ENCODE data around the gene TUBB.
A peak's percentile ranks its signal among the peaks of the same experiment; 100 is the strongest.
"Not testable (repeated sequence)": the region's sequence is repeated elsewhere in the genome, so short reads cannot be mapped to it uniquely, and the experiment has no call there.

The TUBB gene

DNA sequence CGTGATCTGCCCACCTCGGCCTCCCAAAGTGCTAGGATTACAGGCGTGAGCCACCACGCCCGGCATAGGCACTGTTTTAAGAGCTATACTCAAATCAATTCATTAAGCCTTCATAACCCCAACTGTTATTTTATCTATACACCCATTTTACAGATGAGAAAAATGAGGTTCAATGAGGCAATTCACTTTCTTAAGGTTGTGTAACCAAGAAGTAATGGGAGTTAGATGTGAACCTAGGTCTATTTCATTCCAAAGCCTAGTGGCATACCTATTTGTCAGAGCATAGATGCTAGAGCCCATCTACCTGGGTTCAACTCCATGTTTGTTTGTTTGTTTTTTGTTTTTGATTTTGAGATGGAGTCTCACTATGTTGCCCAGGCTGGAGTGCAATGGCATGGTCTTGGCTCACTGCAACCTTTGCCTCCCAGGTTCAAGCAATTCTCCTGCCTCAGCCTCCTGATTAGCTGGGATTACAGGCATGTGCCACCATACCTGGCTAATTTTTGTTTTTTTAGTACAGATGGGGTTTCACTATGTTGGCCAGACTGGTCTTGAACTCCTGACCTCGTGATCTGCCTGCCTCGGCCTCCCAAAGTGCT, 36.4 kb downstream of the TUBB start:
- not testable (repeated sequence) for DNase-seq (ENCODE audit: extremely low read depth in 1 of 2, low read depth in 1 of 2)

DNA sequence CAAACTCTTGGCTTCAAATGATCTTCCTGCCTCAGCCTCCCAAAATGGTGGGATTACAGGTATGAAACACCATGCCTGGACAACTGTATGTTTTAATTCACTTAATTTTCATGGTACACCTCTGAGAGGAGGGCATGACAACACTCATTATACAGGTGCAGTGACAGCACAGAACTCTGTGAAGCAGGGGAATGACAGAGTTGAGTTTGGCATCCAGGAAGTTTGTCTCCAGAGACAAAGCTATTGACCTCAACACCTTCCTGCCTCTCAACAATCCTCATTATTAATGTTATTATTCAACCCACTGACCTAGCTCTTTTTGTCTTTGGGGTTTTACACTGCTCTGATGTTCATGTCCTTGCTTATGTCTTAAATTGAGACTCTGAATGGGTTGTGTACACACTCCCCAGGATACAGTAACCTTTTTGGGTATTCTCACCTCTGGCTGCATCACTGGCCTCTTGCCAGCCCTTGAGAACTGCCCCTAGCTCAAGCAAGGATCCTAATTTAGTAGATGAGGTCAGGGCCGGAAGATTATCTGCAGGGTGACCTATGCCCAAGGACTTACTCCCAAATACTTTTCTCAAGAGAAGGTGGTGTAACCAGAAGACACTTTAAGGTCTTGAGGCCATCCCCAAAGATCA, 37.2 kb downstream of the TUBB start:
- DNase-seq (ENCODE audit: extremely low read depth in 1 of 2, low read depth in 1 of 2): no peak

DNA sequence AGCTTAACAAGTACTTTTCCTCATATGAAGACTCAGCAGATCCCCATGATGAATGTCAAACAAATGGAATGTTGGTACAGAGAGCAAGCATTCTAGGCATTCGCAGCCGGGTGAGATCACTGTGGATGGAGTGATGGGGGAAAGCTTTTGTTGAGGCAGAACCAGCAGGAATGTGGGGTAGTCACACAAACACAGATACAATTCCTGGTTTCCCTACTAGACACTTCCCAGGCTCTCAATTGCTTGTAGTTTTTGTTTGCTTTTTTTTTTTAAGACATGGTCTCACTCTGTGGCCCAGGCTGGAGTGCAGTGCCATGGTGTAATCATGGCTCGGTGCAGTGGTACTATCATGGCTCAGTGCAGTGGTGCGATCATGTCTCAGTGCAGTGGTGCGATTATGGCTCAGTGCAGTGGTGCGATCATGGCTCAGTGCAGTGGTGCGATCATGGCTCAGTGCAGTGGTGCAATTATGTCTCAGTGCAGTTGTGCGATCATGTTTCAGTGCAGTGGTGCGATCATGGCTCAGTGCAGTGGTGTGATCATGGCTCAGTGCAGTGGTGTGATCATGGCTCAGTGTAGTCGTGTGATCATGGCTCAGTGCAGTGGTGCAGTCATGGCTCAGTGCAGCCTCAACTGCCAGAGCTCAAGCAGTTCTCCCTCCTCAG, 39.6 kb downstream of the TUBB start:
- no peak for DNase-seq (ENCODE audit: extremely low read depth in 1 of 2, low read depth in 1 of 2)

DNA sequence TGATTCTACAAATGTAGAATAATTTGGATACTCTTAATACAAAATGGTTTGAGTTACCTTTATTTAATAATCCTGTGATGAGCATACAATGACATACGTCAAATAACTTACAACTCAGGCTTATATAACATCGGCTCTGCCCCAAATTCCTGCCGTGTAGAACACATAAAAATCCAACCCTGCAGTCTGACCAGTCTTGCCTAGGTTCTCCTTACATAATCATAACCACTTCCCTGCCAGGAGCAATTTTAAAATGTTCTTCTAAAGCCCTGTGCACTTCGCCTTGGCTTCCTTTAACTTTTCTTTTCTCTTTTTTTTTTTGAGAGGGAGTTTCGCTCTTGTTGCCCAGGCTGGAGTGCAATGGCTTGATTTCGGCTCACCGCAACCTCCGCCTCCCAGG, 40.4 kb downstream of the TUBB start:
- DNase-seq (ENCODE audit: extremely low read depth in 1 of 2, low read depth in 1 of 2): no peak

DNA sequence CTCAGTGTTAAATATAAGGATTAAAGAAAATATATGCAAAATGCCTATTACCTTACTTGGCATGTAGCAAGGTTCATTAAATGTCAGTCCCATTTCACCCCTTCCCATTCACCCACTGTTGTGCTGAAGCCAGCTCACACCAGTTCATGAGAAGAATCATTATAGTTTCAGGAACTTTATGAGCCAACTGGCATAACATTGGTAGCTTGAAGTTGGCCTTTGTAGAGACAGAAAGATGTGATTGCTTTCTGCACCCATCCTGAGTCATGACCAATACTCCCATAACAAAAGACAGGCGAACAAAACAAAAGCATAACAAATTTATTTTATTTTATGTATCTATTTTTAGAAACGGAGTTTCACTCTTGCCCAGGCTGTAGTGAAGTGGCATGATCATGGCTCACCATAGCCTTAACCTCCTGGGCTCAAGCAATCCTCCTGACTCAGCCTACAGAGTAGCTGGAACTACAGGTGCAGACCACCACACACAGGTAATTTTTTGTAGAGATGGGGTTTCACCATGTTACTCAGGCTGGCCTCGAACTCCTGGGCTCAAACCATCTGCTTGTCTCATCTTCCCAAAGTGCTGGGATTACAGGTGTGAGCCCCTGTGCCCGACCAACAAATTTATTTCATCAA, 41.8 kb downstream of the TUBB start:
- no peak for DNase-seq (ENCODE audit: extremely low read depth in 1 of 2, low read depth in 1 of 2)

DNA sequence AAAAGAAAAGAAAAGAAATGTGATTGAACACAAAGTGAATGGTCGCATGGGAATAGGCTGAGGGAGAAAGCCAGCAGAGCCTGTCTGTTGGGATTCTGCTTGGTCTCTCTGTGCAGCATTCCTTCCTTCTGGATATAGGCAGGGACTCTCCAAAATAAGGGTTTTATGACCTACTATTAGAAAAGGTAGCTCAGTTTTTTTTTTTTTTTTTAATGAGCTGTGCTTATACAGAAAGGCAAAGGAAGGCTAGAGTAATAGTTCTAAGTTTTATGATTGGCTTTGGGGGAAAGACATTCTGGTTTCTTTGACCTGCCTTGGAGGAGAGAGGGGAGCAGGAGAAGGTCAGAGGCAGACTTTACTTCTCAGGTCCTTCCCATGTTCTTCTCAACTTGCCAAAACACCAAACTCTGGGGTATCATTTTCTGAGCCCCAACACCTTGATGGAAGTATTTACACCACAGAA, 43.0 kb downstream of the TUBB start:
- no peak for DNase-seq (ENCODE audit: extremely low read depth in 1 of 2, low read depth in 1 of 2)

DNA sequence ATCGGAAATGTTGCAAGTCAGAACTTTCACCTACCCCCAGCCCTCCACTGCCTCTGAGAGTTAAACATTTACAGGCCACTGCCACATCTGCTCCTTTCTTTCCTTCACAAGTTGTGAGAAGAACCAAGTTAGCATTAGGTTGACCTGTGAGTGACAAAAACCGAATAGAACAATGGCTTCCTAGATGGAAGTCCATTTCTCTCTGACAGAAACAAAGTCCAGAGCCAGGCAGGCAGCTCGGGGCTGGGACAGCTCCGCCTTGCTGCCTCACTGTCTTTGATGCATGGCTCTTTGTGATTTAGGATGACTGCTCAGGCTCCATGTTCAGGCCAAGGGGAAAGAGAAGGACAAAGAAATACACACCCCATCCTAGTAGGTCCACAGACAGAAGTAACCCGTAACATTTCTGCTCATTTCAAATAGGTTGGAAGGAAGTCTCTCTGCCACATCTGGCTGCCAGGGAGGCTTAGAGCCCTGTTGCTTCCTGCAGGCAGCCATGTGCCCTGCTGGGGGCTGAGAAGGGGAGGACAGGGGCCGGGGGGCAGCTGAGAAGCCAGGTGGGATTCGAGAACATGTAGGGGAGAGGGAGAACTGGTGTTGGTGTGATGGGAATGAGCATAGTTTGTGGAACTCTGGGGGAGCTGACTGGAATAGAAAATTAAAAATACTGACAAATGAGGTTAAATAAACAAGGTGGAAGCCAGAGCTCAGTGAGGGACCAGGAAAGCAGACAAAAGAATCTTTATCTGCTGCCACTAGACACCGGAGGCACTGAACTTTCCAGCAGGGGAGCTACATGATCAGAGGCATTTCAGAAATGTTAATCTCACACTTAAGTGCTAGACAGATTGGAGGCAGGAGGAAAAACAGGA, 43.7 kb downstream of the TUBB start:
- DNase-seq (ENCODE audit: extremely low read depth in 1 of 2, low read depth in 1 of 2): no peak

DNA sequence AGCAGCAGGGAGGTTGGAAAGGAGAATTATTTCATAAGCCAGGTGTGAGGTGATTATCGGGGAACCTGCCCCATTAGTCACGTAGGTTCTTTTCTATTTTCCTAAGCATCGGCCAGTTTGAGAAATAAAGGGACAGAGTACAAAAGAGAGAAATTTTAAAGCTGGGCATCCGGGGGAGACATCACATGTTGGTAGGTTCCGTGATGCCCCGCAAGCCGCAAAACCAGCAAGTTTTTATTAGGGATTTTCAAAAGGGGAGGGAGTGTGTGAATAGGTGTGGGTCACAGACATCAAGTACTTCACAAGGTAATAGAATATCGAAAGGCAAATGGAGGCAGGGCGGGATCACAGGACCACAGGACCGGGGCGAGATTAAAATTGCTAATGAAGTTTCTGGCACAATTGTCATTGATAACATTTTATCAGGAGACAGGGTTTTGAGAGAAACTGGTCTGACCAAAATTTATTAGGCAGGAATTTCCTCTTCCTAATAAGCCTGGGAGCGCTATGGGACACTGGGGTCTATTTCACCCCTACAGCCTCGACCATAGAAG, 44.4 kb downstream of the TUBB start:
- DNase-seq (ENCODE audit: extremely low read depth in 1 of 2, low read depth in 1 of 2): not testable (repeated sequence)

DNA sequence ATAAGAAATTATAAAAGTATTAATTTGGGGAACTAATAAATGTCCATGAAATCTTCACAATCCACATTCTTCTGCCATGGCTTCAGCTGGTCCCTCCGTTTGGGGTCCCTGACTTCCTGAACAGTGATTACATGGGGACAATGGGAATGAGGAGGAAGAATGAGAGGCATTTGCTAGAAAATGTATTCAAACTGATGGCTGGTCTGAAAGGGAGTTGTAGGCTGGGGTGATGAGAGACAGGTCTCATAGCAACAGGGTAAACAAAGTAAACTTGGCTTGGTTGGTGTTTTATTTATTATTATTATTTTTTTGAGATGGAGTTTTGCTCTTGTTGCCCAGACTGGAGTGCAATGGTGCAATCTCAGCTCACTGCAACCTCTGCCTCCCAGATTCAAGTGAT, 45.3 kb downstream of the TUBB start:
- not testable (repeated sequence) for DNase-seq (ENCODE audit: extremely low read depth in 1 of 2, low read depth in 1 of 2)

DNA sequence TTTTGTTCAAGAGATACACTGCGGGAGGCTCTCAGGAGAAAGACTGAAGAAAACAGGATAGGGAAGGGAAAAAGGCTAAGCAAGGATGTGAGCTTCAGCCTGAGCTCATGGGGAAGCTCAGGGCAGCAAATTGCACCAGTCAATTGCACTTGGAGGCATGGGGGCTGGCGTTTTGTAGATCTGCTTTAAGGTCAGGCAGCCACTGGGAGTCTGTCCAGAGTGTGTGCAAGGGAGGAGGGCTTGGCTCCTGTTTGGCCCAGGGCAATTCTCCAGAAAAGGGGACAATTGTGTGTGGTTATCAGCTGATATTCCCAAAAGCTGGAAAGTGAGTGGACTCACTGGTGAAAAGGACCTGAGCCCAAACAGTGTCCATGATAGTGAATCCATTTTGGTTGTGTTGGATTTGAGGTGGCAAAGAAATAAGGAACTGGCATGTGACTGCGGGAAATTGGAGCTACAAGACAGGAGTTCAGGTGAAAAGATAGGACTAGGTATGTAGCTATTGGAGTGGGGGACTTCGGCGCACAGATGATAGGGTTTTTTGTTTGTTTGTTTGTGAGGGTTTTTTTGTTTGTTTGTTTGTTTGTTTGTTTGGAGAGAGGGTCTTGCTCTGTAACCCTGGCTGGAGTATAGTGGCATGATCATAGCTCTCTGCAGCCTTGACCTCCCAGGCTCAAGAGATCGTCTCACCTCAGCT, 46.5 kb downstream of the TUBB start:
- no peak for DNase-seq (ENCODE audit: extremely low read depth in 1 of 2, low read depth in 1 of 2)

DNA sequence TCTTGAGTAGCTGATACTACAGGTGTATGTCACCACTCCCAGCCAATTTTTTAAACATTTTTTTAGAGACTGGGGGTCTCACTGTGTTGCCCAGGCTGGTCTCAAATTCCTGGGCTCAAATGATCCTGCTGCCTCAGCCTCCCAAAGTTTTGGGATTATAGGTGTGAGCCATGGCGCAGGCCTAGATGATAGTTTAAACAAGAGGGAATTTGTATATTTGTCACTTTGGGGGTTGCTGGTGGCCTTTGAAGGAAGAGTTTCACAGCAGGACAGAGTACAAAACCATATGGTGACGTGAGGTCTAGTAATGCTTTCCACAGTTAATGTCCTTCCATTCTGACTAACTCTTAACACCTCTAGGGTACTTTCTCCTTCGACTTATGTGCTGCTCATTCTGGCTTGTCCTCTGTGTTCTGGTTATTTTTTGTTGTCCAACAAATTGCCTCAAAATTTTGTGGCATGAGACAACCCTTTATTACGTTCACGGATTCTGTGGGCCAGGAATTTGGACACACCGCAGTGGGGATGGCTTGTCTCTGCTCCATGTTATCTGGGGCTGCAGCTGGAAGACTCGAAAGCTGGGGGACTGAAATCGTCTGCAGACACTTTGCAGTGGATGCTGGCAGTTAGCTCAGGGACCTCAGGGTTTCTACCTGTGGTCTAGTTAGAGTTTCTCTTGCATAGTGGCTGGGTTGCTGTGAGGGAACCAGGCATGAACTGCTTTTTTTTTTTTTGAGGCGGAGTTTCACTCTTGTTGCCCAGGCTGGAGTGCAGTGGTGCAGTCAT, 47.2 kb downstream of the TUBB start:
- DNase-seq (ENCODE audit: extremely low read depth in 1 of 2, low read depth in 1 of 2): no peak

DNA sequence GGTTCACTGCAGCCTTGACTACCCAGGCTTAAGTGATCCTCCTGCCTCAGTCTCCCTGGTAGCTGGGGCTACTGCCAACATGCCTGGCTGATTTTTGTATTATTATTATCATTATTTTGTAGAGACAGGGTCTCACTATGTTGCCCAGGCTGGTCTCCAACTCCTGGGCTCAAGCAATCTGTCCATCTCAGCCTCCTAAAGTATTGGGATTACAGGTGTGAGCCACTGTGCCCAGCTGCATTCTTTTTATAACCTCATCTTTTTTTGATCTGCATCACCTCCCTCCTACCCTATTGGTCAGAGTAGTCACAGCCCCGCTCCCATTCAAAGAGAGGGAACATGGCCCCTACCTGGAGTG, 47.8 kb downstream of the TUBB start:
- DNase-seq (ENCODE audit: extremely low read depth in 1 of 2, low read depth in 1 of 2): no peak

DNA sequence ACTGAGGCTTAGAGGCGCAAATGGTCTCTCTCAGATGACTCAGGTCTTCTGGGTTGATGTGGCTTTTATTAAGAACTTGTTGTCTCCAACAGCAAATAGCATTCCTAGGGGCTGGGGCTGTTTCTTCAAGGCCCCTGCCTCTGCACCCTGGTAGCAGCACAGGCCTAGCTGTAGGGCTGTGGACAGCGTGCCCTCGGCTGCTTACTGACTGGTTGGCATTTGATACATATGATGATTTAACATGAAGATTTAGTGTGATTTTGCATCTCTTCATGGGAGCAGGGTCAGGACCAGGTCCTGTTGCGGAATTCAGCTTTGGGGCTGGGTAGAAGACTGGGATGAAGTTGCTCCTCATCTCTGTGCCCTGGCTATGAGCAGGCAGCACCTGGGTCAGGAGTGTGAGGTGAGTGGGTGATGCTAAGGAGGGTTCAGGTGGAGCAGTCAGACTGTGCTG, 48.5 kb downstream of the TUBB start:
- DNase-seq (ENCODE audit: extremely low read depth in 1 of 2, low read depth in 1 of 2): no peak

DNA sequence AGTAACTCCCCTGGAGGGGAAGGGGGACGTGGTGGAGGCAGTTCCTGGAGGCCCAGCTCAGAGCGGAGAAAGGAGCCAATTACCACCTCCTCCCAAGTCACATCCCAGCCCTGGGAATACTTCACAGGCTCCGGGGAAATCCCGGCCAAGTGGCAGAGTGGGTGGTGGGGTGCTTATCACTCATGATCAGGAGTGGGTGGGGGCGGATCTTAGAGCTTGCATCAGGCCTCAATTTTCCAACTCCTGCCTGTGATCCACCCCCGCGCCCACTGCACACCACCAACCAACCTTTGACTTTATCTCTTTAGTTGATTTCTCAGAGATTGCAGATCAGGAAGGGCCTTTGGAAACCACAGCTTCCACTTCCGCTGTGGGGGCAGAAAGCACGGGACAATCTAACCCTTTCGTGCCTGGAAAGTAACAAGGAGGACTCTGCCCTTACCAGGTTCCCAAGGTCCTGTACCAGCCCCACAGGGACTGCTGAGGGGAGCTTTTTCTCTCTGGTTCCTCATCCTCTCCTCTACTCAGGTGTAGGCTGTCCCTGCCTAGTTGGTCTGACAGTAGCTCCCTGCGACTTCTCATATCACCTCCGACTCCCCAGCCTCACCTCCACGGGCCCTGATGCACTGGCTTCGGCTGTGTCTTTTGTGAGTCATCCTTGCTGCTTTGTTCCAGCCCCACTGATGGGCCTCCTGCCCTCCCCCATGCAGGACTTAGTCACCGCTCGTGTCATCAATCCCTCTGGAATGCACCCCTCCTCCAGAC, 49.1 kb downstream of the TUBB start:
- peak; percentile 71 to 89 for DNase-seq (ENCODE audit: extremely low read depth in 1 of 2, low read depth in 1 of 2)

DNA sequence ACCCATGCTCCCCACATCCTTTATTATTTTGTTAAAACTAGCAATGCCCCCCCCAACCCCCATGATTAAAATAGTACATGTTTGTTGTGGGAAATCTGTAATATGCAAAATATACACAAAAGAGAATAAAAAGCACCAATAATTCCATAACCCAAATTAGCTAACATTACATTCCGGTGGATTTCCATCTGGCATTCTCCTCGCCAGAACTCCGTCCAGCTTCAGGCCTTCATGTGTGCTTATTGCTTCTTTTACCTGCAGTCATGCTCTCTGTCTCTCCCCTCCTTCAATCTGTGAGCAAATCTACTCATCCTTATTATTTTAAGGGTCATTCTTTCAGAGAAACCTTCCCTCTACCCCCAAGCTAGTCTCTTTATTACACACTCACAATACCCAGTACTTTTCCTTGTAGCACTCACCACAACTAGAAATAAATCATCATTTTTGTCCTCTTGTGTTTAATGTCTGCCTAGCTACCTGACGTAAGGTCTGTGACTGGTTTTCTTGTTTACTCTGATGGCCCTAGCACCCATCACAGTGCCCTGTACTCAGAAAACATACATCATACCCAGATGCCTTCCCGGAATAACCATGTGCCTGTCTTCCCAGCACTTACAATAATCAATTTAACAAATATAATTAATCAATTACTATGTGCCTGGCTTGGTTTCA, 49.8 kb downstream of the TUBB start:
- DNase-seq (ENCODE audit: extremely low read depth in 1 of 2, low read depth in 1 of 2): peak in 1 of 2 donors; percentile 40

DNA sequence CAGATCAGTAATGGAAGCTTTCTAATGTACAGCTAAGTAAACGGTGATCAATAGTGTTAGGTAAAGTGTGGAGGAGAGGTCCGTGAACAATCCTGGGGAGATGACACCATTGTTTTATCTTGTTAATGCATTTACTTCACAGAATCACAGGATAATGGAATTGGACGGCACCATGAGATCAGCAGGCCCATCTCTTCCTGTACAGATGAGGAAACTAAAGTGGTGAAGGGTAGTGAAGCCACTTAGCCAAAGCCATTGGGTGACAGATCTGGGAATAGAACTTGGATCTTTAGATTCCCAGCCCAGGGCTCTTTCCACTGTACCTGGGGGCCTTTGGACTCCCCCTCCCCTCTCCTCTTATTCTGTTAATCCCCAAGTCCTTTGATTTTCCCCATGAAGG, 50.4 kb downstream of the TUBB start:
- no peak for DNase-seq (ENCODE audit: extremely low read depth in 1 of 2, low read depth in 1 of 2)

DNA sequence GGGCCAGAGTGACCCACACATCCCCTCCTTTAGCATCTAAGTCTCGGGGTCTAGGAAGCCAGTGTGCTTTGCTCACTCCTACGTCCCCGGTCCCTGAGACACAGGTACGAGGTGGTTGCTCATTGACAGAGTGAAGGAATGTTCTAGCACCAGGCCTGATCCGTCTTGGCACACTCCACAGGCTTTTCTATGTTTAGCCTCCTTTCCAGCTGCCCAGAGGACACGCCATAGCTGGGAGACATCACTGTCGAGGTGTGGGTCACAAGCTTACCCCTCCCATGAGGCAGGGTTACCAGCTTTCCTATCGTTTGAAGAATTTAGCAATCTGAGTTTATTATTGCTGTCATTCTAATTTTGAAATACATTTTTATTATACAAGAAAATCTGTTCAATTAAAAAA, 54.5 kb downstream of the TUBB start:
- no peak for DNase-seq (ENCODE audit: extremely low read depth in 1 of 2, low read depth in 1 of 2)
